Activated B cell treated with CpG ODN at 0.5 μM for 24 hours (primary cell): ENCODE data around the gene EXOC1. TPM values are rescaled to one million over a fixed set of nuclear protein-coding genes. Genes with fewer than 3 reads are reported as not detected.

Experiments used
- ATAC-seq: fragments of 200-7000 bp; cut with Tn5 transposase; one replicate; pipeline ENCODE4 v1.10.0; 2021; ENCODE audit warnings: low read depth, mild to moderate bottlenecking, moderate library complexity
- CTCF ChIA-PET: fragments of 350-600 bp; sonication (Branson Sonifier 250); formaldehyde crosslinking; loops from one replicate; lab custom pipeline; 2021; ENCODE audit warnings: antibody characterized with exemption; lab: Charles Lee
- POLR2A ChIA-PET: fragments of 350-600 bp; sonication (Branson Sonifier 250); formaldehyde crosslinking; loops from one replicate; lab custom pipeline; 2021; ENCODE audit warnings: antibody characterized with exemption; lab: Charles Lee
- DNase-seq: peaks from one replicate; pipeline ENCODE4 v3.0.0; 2022
- H3K27ac Mint-ChIP-seq: one replicate; pipeline ENCODE4 v1.8.0; 2020; ENCODE audit warnings: mixed read lengths
- H3K27me3 Mint-ChIP-seq: one replicate; pipeline ENCODE4 v1.8.0; 2021; ENCODE audit warnings: mixed read lengths
- H3K36me3 Mint-ChIP-seq: one replicate; pipeline ENCODE4 v1.8.0; 2021; ENCODE audit warnings: low read depth, mixed read lengths
- H3K4me1 Mint-ChIP-seq: one replicate; pipeline ENCODE4 v1.8.0; 2021; ENCODE audit warnings: mixed read lengths
- H3K4me3 Mint-ChIP-seq: one replicate; pipeline ENCODE4 v1.8.0; 2020; ENCODE audit warnings: mild to moderate bottlenecking, mixed read lengths
- H3K9me3 Mint-ChIP-seq: one replicate; pipeline ENCODE4 v1.8.0; 2020; ENCODE audit warnings: mixed read lengths
- intact Hi-C: fragments of 100-400 bp; cut with micrococcal nuclease; formaldehyde crosslinking; loops from one replicate; pipeline ENCODE4 v1.15.1; 2024
- total RNA-seq: library from RNA; stranded (reverse); gene quantifications from 2 replicates; pipeline ENCODE4 v1.2.3, GENCODE V29; 2022
- TF ChIP-seq, protein P1 (sequence below): fragments of 200-600 bp; IDR thresholded peaks from one replicate; pipeline ENCODE4 v1.8.0; 2022; ENCODE audit warnings: antibody characterized with exemption, mild to moderate bottlenecking

EXOC1 gene
- total RNA-seq, 1 donor from 2014 or later = 34.8 TPM

- ATAC-seq = no peak
- peaks cover 21% of the 10 kb centered on the region for H3K9me3 Mint-ChIP-seq
- ChIA-PET POLR2A (no interaction called here), CTCF (interaction anchor here (1.4 kb wide), 1 partner anchor 9 kb away, joined by 5 read pairs; the partner anchor contains the start of gene CEP135)
- H3K27me3 Mint-ChIP-seq = no peaks in the 10 kb centered on the region
- TF ChIP-seq, protein P1, sequence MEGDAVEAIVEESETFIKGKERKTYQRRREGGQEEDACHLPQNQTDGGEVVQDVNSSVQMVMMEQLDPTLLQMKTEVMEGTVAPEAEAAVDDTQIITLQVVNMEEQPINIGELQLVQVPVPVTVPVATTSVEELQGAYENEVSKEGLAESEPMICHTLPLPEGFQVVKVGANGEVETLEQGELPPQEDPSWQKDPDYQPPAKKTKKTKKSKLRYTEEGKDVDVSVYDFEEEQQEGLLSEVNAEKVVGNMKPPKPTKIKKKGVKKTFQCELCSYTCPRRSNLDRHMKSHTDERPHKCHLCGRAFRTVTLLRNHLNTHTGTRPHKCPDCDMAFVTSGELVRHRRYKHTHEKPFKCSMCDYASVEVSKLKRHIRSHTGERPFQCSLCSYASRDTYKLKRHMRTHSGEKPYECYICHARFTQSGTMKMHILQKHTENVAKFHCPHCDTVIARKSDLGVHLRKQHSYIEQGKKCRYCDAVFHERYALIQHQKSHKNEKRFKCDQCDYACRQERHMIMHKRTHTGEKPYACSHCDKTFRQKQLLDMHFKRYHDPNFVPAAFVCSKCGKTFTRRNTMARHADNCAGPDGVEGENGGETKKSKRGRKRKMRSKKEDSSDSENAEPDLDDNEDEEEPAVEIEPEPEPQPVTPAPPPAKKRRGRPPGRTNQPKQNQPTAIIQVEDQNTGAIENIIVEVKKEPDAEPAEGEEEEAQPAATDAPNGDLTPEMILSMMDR = no peak
- peaks cover 44% of the 10 kb centered on the region for H3K36me3 Mint-ChIP-seq
- intact Hi-C loops = no loop called here
- peaks cover 21% of the 10 kb centered on the region for H3K4me1 Mint-ChIP-seq
- H3K27ac Mint-ChIP-seq = no peak overlapping the region
- no peak for DNase-seq
- H3K4me3 Mint-ChIP-seq = no peak overlapping the region
These were observed 86.0 kb downstream of the EXOC1 start for GRCh38 chr4:55939421-55939820.

- intact Hi-C loops = no loop called here
- H3K4me1 Mint-ChIP-seq = peaks cover 45% of the 10 kb centered on the region
- H3K4me3 Mint-ChIP-seq = no peak overlapping the region
- CTCF ChIA-PET = no interaction called here
- POLR2A ChIA-PET = no interaction called here
- no peak for DNase-seq
- peaks cover 44% of the 10 kb centered on the region for H3K36me3 Mint-ChIP-seq
- H3K27me3 Mint-ChIP-seq = no peaks in the 10 kb centered on the region
- H3K27ac Mint-ChIP-seq = no peak overlapping the region
- TF ChIP-seq, protein P1 = no peak
- peaks cover 16% of the 10 kb centered on the region for H3K9me3 Mint-ChIP-seq
- ATAC-seq = no peak
These were observed 88.5 kb downstream of the EXOC1 start for GRCh38 chr4:55941881-55942396.

DNA sequence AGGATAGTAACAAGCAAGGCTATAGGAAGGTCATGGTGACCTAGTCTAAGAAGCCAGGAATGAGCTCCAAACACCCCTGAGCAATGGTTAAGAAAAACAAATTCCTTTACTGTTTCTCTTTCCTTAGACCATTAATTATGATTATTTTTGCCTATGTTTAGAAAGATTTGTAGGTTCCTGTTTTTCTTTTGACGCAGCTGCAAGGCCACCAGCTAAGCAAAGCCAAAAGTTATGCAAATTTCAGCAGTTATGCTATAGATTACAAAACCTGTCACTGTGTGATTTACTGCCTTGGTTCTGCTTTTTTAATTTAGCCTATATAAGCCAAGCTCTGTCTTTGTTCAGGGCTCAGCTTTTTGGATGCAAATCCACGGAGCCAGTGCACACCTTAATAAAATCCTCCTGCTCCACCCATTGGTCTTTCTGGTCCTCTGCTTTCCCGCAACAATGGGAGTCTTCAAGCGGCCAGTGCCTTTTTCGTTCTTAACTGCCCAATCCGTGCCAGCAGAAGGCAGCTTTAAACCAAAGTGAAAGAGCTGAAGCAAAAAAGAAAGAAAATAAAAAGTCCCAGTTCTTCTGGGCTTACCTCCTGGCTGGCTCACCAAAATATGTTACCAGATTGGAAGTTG lies 93.9 kb downstream of the EXOC1 start:
- H3K4me1 Mint-ChIP-seq = peaks cover 58% of the 10 kb centered on the region
- intact Hi-C loops = loop anchor here (5.0 kb wide), 4 partner anchors 80 to 1885 kb away; partner anchors contain the start of gene CHIC2
- ATAC-seq (peak; percentile 23), DNase-seq (peak; percentile 31)
- peak overlapping the region; percentile 99 for H3K27ac Mint-ChIP-seq
- POLR2A ChIA-PET = interaction anchor here (1.0 to 3.2 kb wide), 12 partner anchors 10 to 1031 kb away, joined by 3 to 31 read pairs (median 8); partner anchors contain the start of genes AASDH, EXOC1, NOA1 and PAICS
- CTCF ChIA-PET = interaction anchor here (0.5 to 3.1 kb wide), 13 partner anchors 9 to 1031 kb away, joined by 3 to 24 read pairs (median 4); partner anchors contain the start of genes PAICS, POLR2B, PPAT and REST
- peaks cover 32% of the 10 kb centered on the region for H3K36me3 Mint-ChIP-seq
- TF ChIP-seq, protein P1 = no peak
- peak overlapping the region; percentile 94 for H3K4me3 Mint-ChIP-seq
- H3K9me3 Mint-ChIP-seq = peaks cover 5% of the 10 kb centered on the region
- H3K27me3 Mint-ChIP-seq = no peaks in the 10 kb centered on the region

DNA sequence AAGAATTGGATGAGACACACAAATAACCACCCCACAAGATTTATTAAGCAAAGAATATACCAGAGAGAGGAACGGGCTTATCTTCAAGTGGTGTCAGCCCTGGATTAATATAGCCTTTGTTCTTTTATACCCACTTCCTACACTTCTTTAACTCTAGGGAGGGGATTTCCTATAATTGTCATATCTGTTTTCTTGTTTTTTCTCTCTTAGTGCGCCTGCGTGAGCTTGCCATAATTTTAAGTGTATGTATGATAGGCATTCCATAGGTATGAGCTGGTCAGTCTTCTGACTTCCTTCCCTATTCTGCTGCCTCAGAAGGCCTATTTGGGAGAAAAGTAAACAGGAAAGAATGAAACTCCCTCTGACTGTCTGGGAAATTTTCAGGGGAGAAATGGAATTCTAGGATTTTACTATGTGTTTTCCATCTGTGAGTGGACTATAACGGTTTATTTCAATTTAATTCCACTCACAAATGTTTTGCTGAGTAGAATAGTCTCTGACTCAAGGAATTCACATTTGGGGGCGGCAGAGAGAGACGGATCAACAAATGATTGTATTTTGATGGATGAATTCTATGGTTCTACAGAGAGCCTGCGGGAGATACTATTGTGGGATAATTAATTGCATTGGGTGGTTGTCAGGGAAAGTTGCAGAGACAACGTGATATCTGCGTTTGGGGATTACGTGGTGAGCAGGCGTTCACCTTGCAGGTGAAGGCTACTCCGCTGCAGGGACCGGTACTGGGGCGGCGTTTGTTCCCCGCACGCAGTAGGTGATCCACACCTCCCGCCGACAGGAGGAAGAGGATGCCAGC lies 94.7 kb downstream of the EXOC1 start:
- CTCF ChIA-PET = interaction anchor here (0.5 to 3.1 kb wide), 18 partner anchors 9 to 1030 kb away, joined by 3 to 24 read pairs (median 5); partner anchors contain the start of genes AASDH, PAICS, POLR2B and PPAT
- no peaks in the 10 kb centered on the region for H3K27me3 Mint-ChIP-seq
- DNase-seq (no peak), ATAC-seq (peak; percentile 23)
- H3K27ac Mint-ChIP-seq = peak overlapping the region; percentile 99
- intact Hi-C loops = loop anchor here (1.0 to 5.0 kb wide), 19 partner anchors 31 to 1886 kb away; partner anchors contain the start of genes AASDH, CHIC2, CLOCK and EXOC1
- POLR2A ChIA-PET = interaction anchor here (0.7 to 3.2 kb wide), 24 partner anchors 9 to 1030 kb away, joined by 3 to 31 read pairs (median 6); partner anchors contain the start of genes AASDH, EXOC1, NOA1 and PAICS
- TF ChIP-seq, protein P1 = no peak
- peak overlapping the region; percentile 94 for H3K4me3 Mint-ChIP-seq
- peaks cover 58% of the 10 kb centered on the region for H3K4me1 Mint-ChIP-seq
- peaks cover 39% of the 10 kb centered on the region for H3K36me3 Mint-ChIP-seq
- H3K9me3 Mint-ChIP-seq = peaks cover 5% of the 10 kb centered on the region
